DMS79 (cell line): ENCODE data around the gene SLC7A6.

ENCODE experiments used
- DNase-seq: peaks from one replicate; lab custom pipeline; 2025; lab: John Stamatoyannopoulos, UW

The SLC7A6 gene

GRCh38 chr16:68306633-68307032, 42.3 kb downstream of the SLC7A6 start:
- DNase-seq, result no peak

GRCh38 chr16:68309799-68310198, 45.5 kb downstream of the SLC7A6 start:
- DNase-seq, result no peak

- DNase-seq, result no peak
These were observed 46.1 kb downstream of the SLC7A6 start for GRCh38 chr16:68310437-68310773.

- peak; percentile 61 for DNase-seq
These were observed 46.6 kb downstream of the SLC7A6 start, which contains the start of the genes PRMT7 and SLC7A6OS for GRCh38 chr16:68310774-68311511. Gene PRMT7 (plus strand): TSS chr16:68311019. CDS start chr16:68315980, 4,961 bp downstream. Gene SLC7A6OS (minus strand): TSS chr16:68310946. CDS start chr16:68310926, 20 bp downstream.

GRCh38 chr16:68313116-68313515, 48.8 kb downstream of the SLC7A6 start:
- no peak for DNase-seq

- peak; percentile 88 for DNase-seq
These were observed 55.0 kb downstream of the SLC7A6 start for GRCh38 chr16:68319185-68319908.

- no peak for DNase-seq
These were observed 60.0 kb downstream of the SLC7A6 start for GRCh38 chr16:68324336-68324735.

- DNase-seq, result no peak
These were observed 60.5 kb downstream of the SLC7A6 start for GRCh38 chr16:68324780-68325357.

- DNase-seq, result peak; percentile 56
These were observed 64.0 kb downstream of the SLC7A6 start for GRCh38 chr16:68328151-68328859.

- no peak for DNase-seq
These were observed 64.6 kb downstream of the SLC7A6 start for GRCh38 chr16:68328860-68329390.

GRCh38 chr16:68331879-68332410, 67.6 kb downstream of the SLC7A6 start:
- no peak for DNase-seq

- peak; percentile 67 for DNase-seq
These were observed 68.2 kb downstream of the SLC7A6 start for GRCh38 chr16:68332411-68333121.

GRCh38 chr16:68335175-68335574, 70.8 kb downstream of the SLC7A6 start:
- no peak for DNase-seq

GRCh38 chr16:68338326-68339119, 74.2 kb downstream of the SLC7A6 start:
- no peak for DNase-seq

- DNase-seq, result no peak
These were observed 74.9 kb downstream of the SLC7A6 start for GRCh38 chr16:68339214-68339613.

- no peak for DNase-seq
These were observed 78.3 kb downstream of the SLC7A6 start for GRCh38 chr16:68342620-68343019.

GRCh38 chr16:68343137-68343536, 78.8 kb downstream of the SLC7A6 start:
- no peak for DNase-seq

GRCh38 chr16:68344252-68344651, 79.9 kb downstream of the SLC7A6 start:
- DNase-seq, result no peak

- DNase-seq, result no peak
These were observed 81.1 kb downstream of the SLC7A6 start for GRCh38 chr16:68345351-68345810.

- no peak for DNase-seq
These were observed 81.8 kb downstream of the SLC7A6 start for GRCh38 chr16:68345958-68346635.
